ENCODE data around the gene FYCO1. TPM values are rescaled to one million over a fixed set of nuclear protein-coding genes. Genes with fewer than 3 reads are reported as not detected.

FYCO1 gene
- total RNA-seq, 3 donors from 2014 or later (not counting 1 experiment from before 2014, with no cell fraction given): 23.0 to 28.4 (median 27.5) TPM

DNA sequence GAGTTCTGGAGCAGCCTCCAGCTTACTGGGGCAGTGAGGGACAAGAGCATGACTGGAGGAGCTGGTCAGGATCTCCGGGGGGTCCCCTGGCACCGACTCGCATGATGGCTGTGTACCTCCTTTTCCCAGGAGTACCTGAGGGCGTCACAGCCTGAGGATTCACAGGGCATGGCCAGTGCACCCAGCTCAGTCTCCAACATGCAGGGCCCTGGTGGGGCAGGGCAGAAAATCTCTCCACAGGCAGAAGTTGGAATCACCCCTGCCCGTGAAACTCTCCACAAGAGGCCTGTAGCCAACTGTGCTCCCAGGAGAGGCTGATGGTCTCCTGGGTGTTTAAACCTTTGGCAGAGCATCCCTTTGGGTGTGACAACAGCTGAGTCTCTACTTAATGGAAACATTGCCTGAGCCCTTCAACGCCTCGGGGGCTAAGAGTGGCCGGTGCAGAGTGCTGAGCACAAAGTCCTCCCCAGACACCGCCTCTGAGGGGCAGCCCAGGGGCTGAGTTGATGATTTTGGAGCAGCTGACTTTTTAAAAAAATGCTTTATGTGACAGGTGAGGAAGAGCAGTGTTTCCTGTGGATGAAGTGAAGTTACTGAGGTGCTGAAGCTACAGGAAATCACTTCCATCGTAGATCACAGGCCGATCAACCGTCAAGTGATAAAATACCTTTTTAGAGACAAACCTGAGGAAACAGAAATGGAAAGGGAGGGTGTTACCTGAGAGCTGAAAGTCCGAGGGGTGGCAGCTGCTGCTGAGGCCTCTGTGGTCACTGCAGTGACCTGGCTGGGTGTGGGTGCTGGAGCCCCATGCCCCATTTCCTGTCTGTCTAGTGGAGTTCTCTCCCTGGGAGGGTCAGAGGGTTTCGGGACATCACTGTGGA lies 74.2 kb downstream of the FYCO1 start:
- WGBS (ENCODE audit: insufficient coverage): 71% methylated on average over 14 of the region's 14 CpGs
- DNase-seq (no peak), ATAC-seq (peak in 2 of 3 donors; percentile 7 to 26)
- Mint-ChIP-seq H3K4me3 (no peak overlapping the region), H3K36me3 (peaks cover 9% of the 10 kb centered on the region), H3K27ac (peak overlapping the region in 1 of 2 donors; percentile 28), H3K4me1 (peaks cover 34 to 54% of the 10 kb centered on the region in 2 donors), H3K9me3 (no peaks in the 10 kb centered on the region), H3K27me3 (ENCODE audit: low read depth in 2 of 2) (no peaks in the 10 kb centered on the region)
- no peak overlapping the region for H3K27ac ChIP-seq (ENCODE audit: low read length)
- H3K36me3 ChIP-seq (ENCODE audit: control insufficient read depth, insufficient read depth, low read length): peaks cover 36% of the 10 kb centered on the region
- peaks cover 28% of the 10 kb centered on the region for H3K4me1 ChIP-seq (ENCODE audit: control insufficient read depth, insufficient read depth, low read length)
- no peaks in the 10 kb centered on the region for H3K27me3 ChIP-seq (ENCODE audit: control insufficient read depth, insufficient read depth, low read length)
- no peaks in the 10 kb centered on the region for H3K9me3 ChIP-seq (ENCODE audit: control insufficient read depth, insufficient read depth, low read length)
- TF ChIP-seq, protein P1, sequence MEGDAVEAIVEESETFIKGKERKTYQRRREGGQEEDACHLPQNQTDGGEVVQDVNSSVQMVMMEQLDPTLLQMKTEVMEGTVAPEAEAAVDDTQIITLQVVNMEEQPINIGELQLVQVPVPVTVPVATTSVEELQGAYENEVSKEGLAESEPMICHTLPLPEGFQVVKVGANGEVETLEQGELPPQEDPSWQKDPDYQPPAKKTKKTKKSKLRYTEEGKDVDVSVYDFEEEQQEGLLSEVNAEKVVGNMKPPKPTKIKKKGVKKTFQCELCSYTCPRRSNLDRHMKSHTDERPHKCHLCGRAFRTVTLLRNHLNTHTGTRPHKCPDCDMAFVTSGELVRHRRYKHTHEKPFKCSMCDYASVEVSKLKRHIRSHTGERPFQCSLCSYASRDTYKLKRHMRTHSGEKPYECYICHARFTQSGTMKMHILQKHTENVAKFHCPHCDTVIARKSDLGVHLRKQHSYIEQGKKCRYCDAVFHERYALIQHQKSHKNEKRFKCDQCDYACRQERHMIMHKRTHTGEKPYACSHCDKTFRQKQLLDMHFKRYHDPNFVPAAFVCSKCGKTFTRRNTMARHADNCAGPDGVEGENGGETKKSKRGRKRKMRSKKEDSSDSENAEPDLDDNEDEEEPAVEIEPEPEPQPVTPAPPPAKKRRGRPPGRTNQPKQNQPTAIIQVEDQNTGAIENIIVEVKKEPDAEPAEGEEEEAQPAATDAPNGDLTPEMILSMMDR (IDR thresholded peaks at IDR 0.05): no peak
- no peak overlapping the region for H3K4me3 ChIP-seq (ENCODE audit: low read length)
- intact Hi-C loops (cut with micrococcal nuclease): no loop called here

DNA sequence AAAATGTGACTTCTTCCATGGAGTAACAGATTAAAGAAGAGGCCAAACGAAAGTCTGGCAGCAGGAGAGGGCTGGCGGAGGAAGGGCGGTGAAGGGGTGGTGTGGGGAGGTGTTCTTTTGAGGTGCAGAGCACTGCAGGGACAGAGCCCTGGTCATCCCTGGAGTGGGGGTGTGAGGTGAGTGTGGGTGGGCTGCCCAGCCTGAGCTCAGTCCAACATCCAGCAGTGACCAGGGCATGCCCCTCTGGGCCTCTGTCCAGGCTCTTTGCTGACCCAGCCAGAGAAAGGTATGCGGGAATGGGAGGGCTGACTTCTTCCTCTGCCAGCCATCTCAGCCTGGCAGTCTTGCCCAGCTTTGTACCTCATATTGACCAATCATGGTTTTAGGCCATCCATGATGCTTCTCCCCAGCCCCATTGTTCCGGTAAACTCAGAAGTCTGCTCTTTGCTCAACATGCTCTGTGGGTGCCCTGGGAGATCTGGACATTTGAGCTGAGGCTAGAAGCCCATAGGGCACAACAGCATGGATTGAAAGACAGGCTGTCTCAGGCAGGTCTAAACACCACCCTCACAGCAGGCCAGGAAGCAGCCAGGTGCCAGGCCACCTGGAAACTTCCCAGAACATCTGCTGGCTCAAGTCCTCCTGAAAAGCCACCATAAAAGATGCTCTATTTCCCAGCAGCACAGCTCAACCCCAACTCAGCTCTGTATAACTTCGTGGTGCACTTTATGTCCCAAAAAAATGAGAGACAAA lies 78.3 kb downstream of the FYCO1 start:
- Histone ChIP-seq H3K36me3 (ENCODE audit: control insufficient read depth, insufficient read depth, low read length) (peaks cover 21% of the 10 kb centered on the region), H3K4me1 (ENCODE audit: control insufficient read depth, insufficient read depth, low read length) (peaks cover 56% of the 10 kb centered on the region), H3K4me3 (ENCODE audit: low read length) (no peak overlapping the region), H3K9me3 (ENCODE audit: control insufficient read depth, insufficient read depth, low read length) (no peaks in the 10 kb centered on the region), H3K27ac (ENCODE audit: low read length) (no peak overlapping the region), H3K27me3 (ENCODE audit: control insufficient read depth, insufficient read depth, low read length) (no peaks in the 10 kb centered on the region)
- no peak for ATAC-seq
- H3K27me3 Mint-ChIP-seq (ENCODE audit: low read depth in 2 of 2): no peaks in the 10 kb centered on the region
- no peak for DNase-seq
- H3K4me1 Mint-ChIP-seq: peaks cover 44 to 69% of the 10 kb centered on the region in 2 donors
- H3K4me3 Mint-ChIP-seq: peak overlapping the region; percentile 25
- H3K27ac Mint-ChIP-seq: peak overlapping the region in 1 of 2 donors; percentile 88
- 96% methylated on average over 6 of the region's 6 CpGs for WGBS (ENCODE audit: insufficient coverage)
- H3K9me3 Mint-ChIP-seq: no peaks in the 10 kb centered on the region
- intact Hi-C loops (cut with micrococcal nuclease): no loop called here
- no peaks in the 10 kb centered on the region for H3K36me3 Mint-ChIP-seq
- TF ChIP-seq, protein P1 (IDR thresholded peaks at IDR 0.05): no peak

DNA sequence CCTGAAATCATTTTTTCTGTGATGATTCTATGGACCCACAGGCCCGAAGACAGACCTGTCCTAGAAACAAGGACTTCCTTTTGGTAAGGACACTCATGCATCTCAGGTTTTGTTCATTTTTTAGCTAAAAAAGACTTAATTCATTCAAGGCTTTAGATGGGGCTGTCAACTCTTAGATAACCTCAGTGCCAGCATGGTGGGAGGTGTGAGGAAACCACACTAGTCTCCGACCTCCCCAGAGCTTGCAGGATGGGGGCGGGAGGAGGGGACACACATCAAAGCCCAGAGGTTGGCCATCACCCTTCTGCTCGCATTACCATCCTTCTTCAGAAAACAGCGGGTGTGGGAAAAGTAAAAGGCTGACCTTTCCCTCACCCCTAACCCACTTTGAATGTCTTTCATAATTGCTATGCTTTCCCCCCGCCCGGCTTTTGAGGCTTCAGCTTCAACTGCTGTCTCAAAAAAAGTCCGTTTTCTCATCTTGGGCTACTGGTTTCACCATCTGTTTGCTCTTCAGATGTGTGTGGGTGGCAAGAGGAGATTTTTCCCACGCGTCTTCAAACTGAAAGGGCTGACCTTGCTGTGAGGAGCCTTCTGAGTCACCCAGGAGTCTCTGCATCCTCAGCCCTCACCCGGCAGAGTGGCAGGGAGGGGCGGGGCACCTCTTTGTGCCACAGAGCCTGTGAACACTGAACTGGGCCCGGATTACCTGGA lies 79.9 kb downstream of the FYCO1 start:
- TF ChIP-seq, protein P1 (IDR thresholded peaks at IDR 0.05): no peak
- Mint-ChIP-seq H3K4me1 (peaks cover 42 to 69% of the 10 kb centered on the region in 2 donors), H3K27ac (peak overlapping the region; percentile 88 to 91), H3K4me3 (peak overlapping the region; percentile 87), H3K36me3 (no peaks in the 10 kb centered on the region), H3K9me3 (no peaks in the 10 kb centered on the region), H3K27me3 (ENCODE audit: low read depth in 2 of 2) (no peaks in the 10 kb centered on the region)
- Histone ChIP-seq H3K27me3 (ENCODE audit: control insufficient read depth, insufficient read depth, low read length) (no peaks in the 10 kb centered on the region), H3K9me3 (ENCODE audit: control insufficient read depth, insufficient read depth, low read length) (no peaks in the 10 kb centered on the region), H3K4me1 (ENCODE audit: control insufficient read depth, insufficient read depth, low read length) (peaks cover 55% of the 10 kb centered on the region), H3K36me3 (ENCODE audit: control insufficient read depth, insufficient read depth, low read length) (peaks cover 7% of the 10 kb centered on the region), H3K4me3 (ENCODE audit: low read length) (peak overlapping the region; percentile 4), H3K27ac (ENCODE audit: low read length) (peak overlapping the region; percentile 72)
- ATAC-seq (peak; percentile 83 to 85 (median 85)), DNase-seq (peak; percentile 64 to 80)
- 6% methylated on average over 13 of the region's 13 CpGs for WGBS (ENCODE audit: insufficient coverage)
- intact Hi-C loops (cut with micrococcal nuclease): loop anchor here (1.0 kb wide), 1 partner anchor 34 kb away; no protein-coding TSS in a partner anchor

All from natural killer cell (primary cell).